HG03045 (cell line): ENCODE results near the gene MYOZ2.
"Not testable (repeated sequence)": the region's sequence is repeated elsewhere in the genome, so short reads cannot be mapped to it uniquely, and the experiment has no call there.

ENCODE experiments used
- ATAC-seq: cut with Tn5 transposase; IDR thresholded peaks from one replicate; pipeline ENCODE4 v1.9.1; 2021; ENCODE audit warnings: mild to moderate bottlenecking, moderate library complexity; ENCODE audit not compliant: unreplicated experiment

Gene MYOZ2

DNA sequence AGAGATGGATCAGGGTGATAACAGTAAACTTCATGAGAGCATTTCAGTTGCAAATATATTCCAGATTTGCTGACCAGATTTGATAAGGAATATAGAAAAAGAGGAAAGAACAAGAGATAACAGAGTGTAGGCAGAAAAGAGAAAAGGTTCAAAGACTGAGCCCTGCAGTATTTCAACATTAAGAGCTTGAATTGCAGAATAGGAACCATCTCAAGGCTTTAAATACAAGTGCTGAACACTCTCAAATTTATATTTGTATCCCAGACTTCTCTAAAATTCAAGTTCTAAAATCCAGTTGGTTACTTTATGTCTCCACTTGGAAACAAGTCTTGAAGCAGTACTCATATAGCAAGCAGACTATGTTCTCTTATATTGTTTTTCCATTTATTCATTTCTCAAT, 9.7 kb upstream of the MYOZ2 start:
- ATAC-seq, result no peak

DNA sequence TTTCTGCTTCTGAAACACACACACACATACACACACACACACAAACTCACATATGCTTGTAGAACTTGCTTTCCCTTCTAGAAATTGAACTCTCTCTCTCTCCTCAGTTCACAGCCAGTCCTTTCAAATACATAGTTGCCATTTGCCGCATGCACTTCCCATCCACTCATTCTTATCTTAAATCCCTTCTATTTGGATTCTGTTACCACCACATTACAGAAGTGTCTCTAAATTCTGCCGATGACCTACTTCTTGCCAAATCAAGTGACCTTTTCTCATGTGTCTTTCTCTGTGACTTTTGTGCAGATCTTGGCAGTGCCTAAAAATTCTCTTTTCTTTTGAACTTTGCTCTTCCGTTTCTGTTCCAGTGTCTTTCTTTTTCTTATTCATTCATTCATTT, 7.5 kb upstream of the MYOZ2 start:
- ATAC-seq, result no peak

DNA sequence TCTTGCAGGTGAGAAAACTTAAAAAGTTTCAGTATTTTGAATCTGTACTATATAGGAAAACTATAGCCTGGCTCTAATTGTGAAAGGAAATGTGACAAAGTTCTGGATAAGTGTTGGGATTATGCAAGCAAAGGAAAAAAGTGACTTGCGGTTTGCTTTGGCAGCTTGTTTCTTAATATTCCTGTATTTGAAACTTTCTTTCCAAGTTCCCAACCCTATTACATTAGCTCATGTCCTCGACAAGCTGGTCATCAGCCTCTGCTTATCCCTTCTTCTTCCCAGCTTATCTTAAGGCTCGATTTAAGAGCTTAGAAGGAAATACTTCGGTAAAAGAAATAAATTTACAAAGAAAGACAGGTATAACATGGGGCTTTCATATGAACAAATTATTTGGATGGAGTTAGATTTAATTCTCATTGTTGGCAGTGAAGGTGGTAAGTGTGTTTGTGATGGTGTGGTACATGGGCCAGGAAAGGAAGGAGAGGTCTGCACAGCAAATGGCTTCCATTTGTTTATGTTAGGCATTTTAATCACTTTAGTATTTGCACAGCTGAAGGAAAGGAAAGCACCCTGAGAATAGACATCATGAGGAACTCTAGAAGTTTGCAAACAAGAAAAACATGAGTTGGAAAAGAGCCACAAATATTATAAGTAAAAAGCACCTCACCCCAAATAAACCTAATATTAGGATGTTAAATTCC, 5.1 kb upstream of the MYOZ2 start:
- no peak for ATAC-seq

DNA sequence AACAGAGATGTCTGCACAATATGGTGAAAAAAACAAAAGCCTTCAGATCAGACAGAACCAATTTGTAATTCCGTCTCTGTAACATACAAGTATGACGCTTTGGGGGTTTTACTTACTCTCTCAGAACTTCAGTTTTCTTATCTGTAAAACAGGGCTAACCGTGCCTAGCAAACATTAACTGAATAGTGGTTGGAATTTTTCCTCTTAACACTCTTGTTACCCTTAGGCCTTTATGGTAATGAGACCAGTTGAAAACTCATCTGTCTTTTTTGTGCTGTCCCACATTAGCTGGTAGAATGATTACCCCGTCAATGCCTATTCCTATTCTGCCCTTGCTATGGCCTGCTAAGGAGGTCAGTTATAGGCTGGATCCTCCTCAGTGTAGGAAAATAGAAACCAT, 4.5 kb upstream of the MYOZ2 start:
- ATAC-seq, result no peak

DNA sequence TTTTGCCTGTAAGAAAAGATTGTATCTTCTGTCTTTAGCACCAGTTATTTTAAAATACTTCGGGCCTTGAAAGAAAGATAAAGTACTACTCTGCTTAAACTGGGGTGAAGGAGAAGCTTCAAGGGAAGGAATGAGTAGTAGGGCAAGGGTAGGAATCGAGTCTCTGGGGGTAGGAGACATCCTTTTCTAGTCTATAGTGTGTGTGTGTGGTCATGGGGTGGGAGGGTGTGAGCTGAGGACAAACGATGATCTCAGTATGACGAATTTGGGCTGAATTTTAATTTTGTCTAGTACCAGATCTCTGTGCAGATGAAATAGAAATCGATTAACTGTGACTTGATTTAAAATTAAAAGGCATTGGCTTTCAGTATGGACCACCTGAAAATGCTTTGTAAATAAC, 3.3 kb upstream of the MYOZ2 start:
- no peak for ATAC-seq

DNA sequence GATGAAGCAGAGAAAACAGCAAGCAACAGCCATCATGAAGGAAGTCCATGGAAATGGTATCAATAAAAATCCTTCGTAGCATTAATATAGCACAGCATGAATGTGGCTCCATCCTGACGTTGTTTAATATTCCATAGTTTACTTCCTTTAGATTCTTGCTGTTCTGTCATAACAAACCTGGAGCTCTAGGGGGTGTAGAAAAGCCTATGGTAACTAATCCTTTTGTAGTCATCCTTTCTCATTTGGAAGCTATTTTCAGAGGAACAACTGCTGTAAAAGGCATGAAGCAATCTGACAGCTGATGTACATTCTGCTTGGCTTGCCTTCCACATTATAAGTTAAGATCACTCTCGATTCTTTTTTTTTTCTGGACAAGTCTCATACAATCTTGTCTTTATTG, 914 bp downstream of the MYOZ2 start:
- no peak for ATAC-seq

DNA sequence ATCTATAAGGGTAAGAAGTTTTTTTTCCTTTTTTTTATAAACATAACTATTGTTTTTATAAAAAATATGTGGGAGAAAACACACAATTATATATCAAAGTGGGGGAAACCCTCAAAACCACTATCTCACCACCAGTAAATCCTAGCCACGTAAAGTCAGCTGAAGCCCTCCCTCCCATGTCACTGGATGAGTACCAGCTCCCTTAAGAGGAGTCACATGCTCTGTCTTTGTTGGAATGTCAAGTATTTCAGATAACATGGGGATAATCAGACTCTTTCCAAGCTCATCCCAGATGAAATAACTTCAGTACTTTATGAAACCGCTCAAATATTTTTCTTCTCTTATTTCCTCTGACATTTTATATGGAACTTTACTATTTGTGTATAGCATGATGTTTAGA, 2.4 kb downstream of the MYOZ2 start:
- ATAC-seq, result no peak

DNA sequence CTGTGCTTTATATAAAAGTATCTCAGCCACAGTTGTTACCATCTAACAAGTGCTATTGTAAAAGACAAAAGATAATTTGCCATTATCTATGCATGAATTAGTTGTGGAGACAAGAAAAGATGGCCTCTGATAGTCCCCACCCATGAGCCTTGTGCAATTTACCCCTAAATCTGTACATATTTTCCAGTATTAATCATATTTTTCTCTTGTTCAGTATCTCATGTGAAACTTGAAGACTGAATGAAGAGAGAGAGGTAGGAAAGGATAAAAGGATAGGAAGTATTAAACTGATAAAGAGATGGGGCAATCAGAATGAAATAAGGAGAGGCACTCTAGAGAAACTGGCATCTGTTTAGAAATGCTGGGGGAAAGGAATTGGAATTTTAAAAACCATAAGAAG, 3.7 kb downstream of the MYOZ2 start:
- no peak for ATAC-seq

DNA sequence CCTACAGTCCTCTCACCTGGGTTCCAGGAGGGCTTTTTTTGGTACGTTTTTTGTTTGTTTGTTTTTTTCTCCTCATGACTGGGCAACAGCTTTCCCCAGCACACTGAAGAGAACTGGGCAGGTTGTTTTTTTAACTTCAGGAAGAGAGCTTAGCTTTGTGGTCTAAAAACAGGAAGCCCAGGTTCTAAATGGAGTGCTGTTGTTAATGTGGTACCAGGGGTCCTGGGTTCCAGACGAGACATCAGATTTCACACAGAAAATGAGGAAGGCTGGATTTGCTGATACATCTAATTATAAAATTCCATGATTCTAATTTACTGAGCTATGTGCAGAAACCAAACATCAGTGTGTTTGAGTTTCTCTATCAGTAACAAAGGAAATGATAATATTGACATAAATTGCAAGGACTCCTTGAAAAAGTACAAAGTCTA, 4.2 kb downstream of the MYOZ2 start:
- no peak for ATAC-seq

DNA sequence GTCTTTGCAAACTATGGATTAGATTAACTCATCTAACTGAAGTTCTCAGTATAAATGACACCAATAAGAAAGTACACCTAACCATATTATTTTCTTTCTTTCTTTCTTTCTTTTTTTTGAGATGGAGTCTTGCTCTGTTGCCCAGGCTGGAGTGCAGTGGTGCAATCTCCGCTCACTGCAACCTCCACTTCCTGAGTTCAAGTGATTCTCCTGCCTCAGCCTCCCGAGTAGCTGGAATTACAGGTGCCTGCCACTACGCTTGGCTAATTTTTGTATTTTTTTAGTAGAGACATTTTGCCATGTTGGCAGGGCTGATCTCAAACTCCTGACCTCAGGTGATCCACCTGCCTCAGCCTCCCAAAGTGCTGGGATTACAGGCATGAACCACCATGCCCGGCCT, 5.7 kb downstream of the MYOZ2 start:
- not testable (repeated sequence) for ATAC-seq

DNA sequence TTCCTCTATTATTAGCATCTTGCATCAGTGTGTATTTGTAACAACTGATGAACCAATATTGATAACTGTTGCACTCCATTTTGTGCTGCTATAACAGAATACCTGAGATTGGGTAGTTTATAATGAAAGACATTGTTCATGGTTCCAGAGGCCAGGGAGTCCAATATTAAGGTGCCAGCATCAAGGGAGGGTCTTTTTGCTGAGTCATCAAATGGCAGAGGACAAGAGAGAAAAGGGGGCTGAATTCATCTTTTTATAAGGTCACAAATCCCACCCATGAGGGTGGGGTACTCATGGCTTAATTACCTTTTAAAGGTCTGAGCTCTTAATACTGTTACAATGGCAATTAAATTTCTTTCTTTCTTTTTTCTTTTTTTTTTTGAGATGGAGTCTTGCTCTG, 7.2 kb downstream of the MYOZ2 start:
- no peak for ATAC-seq

DNA sequence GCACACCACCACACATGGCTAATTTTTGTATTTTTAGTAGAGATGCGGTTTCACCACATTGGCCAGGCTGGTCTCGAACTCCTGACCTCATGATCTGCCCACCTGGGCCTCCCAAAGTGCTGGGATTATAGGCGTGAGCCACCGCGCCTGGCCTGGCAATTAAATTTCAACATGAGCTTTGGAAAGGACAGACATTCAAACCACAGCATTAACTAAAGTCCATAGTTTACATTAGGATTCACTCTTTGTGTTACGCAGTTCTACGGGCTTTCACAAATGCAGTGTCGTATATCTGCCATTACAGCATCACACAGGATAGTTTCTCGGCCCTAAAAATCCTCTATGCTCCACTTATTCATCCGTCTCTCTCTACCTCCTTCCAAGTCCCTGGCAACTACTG, 7.7 kb downstream of the MYOZ2 start:
- ATAC-seq, result not testable (repeated sequence)

DNA sequence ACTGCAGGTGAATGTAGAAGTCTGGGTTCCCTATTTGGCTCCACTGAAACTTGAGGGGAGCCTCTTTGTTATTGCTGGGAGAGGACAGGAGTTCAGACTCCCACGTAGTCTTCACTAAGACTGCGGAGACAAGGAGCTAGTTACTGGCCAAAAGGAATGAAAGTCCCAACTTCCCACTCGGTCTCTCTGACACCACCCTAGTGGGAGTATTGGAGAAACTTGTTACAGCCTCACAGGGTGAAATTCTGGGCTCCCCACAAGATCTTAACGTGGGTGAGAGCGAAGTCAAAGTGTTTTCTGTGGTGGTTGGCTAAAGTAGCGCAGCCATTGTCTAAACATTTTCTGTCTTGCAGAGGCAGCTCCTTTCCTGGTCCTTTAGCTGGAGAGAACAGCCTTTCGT, 13.5 kb downstream of the MYOZ2 start:
- no peak for ATAC-seq

DNA sequence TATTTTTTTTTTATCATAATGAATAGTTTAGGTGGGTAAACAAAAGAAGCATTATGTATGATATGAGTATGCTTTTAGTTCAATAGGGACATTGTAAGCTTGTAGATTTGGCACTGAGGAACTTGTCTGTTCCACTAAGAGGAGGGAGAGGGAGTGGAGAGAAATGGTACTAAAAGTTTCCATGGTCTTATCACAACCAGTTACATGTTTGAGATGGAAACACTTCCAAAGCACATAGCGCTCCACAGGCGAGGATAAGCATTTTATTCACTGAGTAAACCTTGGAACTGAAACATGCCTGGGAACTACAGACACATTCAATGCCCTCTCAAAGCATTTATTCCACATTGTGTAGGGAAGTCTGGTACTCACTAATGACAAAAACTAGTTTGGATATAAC, 15.5 kb downstream of the MYOZ2 start:
- ATAC-seq, result no peak

DNA sequence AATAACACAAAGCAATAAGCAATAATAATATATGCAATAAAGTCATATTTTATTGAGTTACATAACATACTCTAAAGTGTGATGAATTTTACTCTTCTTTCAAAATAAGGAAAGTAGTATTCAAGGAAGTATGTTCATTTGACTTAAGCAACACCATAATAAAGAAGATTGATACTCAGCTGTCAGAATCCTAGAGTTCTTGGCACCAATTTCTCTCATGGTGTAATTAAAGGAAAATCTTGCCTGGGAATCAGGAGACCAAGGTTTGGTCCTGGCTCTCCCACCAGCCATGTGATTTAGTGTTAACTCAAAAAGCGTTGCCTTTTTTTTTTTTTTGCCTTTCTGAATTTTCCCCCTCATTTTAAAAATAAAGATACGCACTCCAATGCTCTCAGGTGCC, 17.1 kb downstream of the MYOZ2 start:
- no peak for ATAC-seq

DNA sequence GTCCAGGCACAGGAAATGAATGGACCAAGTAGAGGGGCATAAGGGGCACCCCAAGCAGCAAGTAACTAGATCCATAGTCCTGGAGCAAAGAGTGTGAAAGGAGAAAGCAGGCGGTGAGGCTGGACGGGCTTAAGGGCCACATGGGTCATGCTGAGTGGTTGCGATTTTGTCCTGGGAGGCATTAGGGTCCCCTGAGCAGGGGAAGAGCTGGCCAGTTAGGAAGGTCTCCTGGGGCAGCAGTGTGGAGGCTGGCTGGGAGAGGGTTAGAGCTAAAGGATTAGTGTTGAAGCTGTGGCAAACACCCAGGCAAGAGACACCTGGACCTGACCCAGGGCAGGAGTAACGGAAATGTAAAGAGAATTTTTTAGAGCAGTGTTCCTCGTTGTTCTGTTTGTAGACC, 26.5 kb downstream of the MYOZ2 start:
- ATAC-seq, result no peak

DNA sequence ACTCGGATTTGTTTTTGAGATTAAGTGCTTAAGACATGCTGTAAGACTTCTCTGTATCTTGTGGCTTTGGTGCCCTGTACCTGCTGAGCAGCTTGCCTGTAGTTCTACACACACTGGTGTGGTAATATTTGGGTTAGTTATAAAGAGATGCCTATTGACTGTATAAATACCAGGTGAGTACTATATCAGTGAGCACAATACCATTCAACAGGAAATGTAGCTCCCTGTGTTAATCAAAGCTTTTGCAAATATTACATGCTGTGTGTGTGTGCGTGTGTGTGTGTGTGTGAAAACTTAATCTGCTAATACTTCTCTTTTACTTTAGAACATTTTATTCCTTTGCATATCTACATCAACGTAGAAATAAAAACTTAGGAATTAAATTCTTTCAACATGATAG, 30.1 kb downstream of the MYOZ2 start:
- no peak for ATAC-seq

DNA sequence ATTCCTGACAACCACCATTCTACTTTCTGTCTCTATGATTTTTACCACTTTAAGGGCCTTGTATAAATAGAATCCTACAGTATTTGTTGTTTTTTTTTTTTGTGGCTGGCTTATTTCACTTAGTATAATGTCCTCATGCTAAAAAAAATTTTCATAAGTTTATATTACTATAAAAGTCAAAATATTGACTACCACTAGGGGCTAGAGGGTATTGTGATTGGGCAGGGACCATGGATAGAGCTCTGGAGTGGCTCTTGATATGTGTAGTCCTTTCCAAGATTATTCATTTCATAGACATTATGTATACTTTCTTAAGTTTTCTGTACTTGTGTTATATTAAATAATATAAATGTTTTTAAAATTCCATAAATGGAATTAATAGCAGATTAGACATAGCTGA, 34.6 kb downstream of the MYOZ2 start:
- ATAC-seq, result no peak

DNA sequence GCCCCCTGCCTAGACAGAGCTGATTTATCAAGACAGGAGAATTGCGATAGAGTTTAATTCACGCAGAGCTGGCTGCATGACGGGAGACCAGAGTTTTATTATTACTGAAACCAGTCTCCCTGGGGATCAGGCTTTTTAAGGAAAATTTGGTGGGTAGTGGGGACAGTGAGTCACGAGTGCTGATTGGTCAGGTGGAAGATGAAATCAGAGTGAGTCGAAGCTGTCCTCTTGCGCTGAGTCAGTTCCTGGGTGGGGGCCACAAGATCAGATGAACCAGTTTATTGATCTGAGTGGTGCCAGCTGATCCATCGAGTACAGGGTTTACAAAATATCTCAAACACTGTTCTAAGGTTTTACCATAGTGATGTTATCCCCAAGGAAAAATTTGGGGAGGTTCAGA, 36.6 kb downstream of the MYOZ2 start:
- no peak for ATAC-seq

DNA sequence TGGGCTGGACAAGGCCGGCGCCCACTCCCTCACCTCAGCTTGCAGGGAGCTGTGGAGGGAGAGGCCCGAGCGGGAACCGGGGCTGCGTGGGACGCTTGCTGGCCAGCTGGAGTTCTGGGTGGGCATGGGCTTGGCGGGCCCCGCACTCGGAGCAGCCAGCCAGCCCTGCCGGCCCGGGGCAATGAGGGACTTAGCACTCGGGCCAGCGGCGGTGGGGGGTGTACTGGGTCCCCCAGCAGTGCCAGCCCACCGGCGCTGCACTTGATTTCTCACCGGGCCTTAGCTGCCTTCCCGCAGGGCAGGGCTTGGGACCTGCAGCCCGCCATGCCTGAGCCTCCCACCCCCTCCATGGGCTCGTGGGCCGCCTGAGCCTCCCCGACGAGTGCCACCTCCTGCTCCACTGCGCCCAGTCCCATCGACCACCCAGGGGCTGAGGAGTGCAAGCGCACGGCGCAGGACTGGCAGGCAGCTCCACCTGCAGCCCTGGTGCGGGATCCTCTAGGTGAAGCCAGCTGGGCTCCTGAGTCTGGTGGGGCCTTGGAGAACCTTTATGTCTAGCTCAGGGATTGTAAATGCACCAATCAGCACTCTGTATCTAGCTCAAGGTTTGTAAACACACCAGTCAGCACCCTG, 38.2 kb downstream of the MYOZ2 start:
- ATAC-seq, result not testable (repeated sequence)

DNA sequence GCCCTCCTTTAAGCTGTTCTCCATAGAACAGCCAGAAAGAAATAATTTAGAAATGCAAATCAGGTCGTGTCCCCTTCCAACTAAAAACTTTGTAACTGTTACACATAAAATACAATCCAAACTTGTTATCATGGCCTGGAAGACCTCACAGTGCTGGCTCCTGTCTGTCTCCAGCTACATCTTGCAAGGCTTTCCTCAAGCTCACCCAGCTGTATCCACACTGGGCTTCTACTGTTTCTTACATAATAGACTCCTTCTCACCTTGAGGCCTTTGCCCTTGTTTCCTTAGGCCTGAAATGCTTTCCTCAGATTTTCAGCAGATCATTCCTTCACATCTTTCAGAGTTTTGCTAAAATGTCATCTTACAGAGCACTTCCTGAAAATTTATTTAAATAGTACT, 43.4 kb downstream of the MYOZ2 start:
- ATAC-seq, result no peak

DNA sequence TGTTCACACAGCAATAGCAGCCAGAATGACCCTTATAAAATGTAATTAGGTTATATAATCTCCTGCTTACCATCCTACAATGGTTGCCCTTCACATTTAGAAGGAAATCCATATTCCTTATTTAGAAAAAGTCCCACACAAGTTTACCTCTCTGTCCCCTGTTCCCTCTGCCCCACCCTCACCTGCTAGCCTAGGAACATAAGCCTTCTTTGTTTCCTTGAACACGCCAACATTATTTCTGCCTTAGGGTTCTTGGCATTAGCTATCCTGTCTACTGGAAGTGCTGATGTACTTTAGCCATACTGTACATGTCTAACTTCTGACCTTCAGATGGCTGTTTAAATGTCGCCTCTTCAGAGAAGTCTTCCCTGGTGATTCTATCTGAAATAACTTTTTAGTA, 48.5 kb downstream of the MYOZ2 start:
- no peak for ATAC-seq

DNA sequence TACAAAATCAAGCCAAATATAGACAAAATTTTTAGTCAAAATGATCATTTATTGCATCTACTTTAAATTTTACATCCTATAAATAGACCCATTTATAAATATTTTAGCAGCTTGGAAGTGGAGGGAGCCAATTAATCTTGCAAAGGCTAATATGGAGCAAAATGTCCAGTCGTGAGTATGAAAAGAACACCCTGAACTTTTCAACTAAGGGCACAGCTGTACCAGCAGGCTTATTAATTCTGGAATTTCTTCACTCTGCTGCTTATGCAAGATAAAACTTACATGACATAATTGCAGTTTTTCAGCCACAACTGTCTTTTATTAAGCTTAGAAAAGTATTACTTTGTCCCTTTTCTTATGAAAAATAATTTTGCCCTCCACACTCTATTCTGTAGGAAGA, 54.0 kb downstream of the MYOZ2 start:
- ATAC-seq, result no peak
